ENCODE data around the gene DNAJC15. TPM values are rescaled to one million over a fixed set of nuclear protein-coding genes. Genes with fewer than 3 reads are reported as not detected.
A peak's percentile ranks its signal among the peaks of the same experiment; 100 is the strongest.

The DNAJC15 gene
- total RNA-seq, 1 experiment from 2014 or later = 10.8 TPM

GRCh38 chr13:43115141-43115540, 91.8 kb downstream of the DNAJC15 start:
- no peak for TF ChIP-seq EZH2 (IDR thresholded peaks at IDR 0.05)
- CTCF ChIA-PET = interaction anchor here (1.8 kb wide), 1 partner anchor 689 kb away, joined by 5 read pairs; no protein-coding TSS in a partner anchor
- no peak overlapping the region for H2AFZ ChIP-seq (ENCODE audit: low read depth, low read length, poor library complexity, severe bottlenecking)
- H3K79me2 ChIP-seq (ENCODE audit: insufficient read depth, low read length) = no peaks in the 10 kb centered on the region
- H3K9ac ChIP-seq (ENCODE audit: low read length) = no peak overlapping the region
- no peak for DNase-seq (ENCODE audit: low read depth, low spot score)
- no peak overlapping the region for H3K4me3 ChIP-seq (replicated peaks in 1 of 2; ENCODE audit: low read depth in 1 of 2, low read length in 2 of 2)
- H3K27me3 ChIP-seq (ENCODE audit: insufficient read depth, low read length) = no peaks in the 10 kb centered on the region
- H3K4me1 ChIP-seq (ENCODE audit: control insufficient read depth in 1 of 2, insufficient read depth in 2 of 2, low read length in 2 of 2) = no peaks in the 10 kb centered on the region
- ATAC-seq = no peak
- no peak overlapping the region for H3K27ac ChIP-seq (ENCODE audit: low read depth, low read length)
- H4K20me1 ChIP-seq (ENCODE audit: insufficient read depth) = no peaks in the 10 kb centered on the region
- no TSS peak for BruUV-seq (replicated peaks)
- POLR2A ChIA-PET = no interaction called here
- RAD21 ChIA-PET (ENCODE audit: low non-redundant PET in 1 of 2, low total read pairs in 2 of 2, uncharacterized antibody in 2 of 2, unreplicated experiment in 2 of 2) = no interaction called here
- intact Hi-C loops (cut with micrococcal nuclease) = no loop called here
- no peaks in the 10 kb centered on the region for H3K36me3 ChIP-seq (ENCODE audit: control insufficient read depth in 1 of 2, insufficient read depth in 2 of 2, low read length in 2 of 2)
- H3K9me2 ChIP-seq (ENCODE audit: insufficient read depth) = no peaks in the 10 kb centered on the region
- no peak overlapping the region for H3K4me2 ChIP-seq (ENCODE audit: low read length)
- H3K9me3 ChIP-seq (ENCODE audit: control insufficient read depth in 1 of 2, insufficient read depth in 1 of 2, low read depth in 1 of 2, low read length in 2 of 2) = no peaks in the 10 kb centered on the region

- ChIA-PET RAD21 (ENCODE audit: low non-redundant PET in 1 of 2, low total read pairs in 2 of 2, uncharacterized antibody in 2 of 2, unreplicated experiment in 2 of 2) (no interaction called here), CTCF (interaction anchor here (1.1 to 1.8 kb wide), 2 partner anchors 22 to 688 kb away, joined by 3 to 5 read pairs; no protein-coding TSS in a partner anchor), POLR2A (no interaction called here)
- no TSS peak for BruUV-seq (replicated peaks)
- no peak overlapping the region for H3K4me2 ChIP-seq (ENCODE audit: low read length)
- ATAC-seq (peak; percentile 63; the same call in 1 of the 2 replicates), DNase-seq (ENCODE audit: low read depth, low spot score) (no peak)
- no peaks in the 10 kb centered on the region for H4K20me1 ChIP-seq (ENCODE audit: insufficient read depth)
- H2AFZ ChIP-seq (ENCODE audit: low read depth, low read length, poor library complexity, severe bottlenecking) = no peak overlapping the region
- no peaks in the 10 kb centered on the region for H3K4me1 ChIP-seq (ENCODE audit: control insufficient read depth in 1 of 2, insufficient read depth in 2 of 2, low read length in 2 of 2)
- no peak for TF ChIP-seq SP1 (IDR thresholded peaks at IDR 0.05; ENCODE audit: low read depth)
- TF ChIP-seq JUND (IDR thresholded peaks at IDR 0.05) = no peak
- peak in 2 of 3 experiments; percentile 35 to 39; a peak in 4 of 6 replicates for TF ChIP-seq CTCF (IDR thresholded peaks at IDR 0.05 in 2 of 3, conservative IDR thresholded peaks at IDR 0.05 in 1 of 3; ENCODE audit: borderline replicate concordance in 1 of 3, insufficient read depth in 1 of 3, low read depth in 2 of 3, low read length in 2 of 3)
- TF ChIP-seq EZH2 (IDR thresholded peaks at IDR 0.05) = no peak
- TF ChIP-seq CEBPB (IDR thresholded peaks at IDR 0.05; ENCODE audit: low read depth) = no peak
- intact Hi-C loops (cut with micrococcal nuclease) = no loop called here
- no peaks in the 10 kb centered on the region for H3K27me3 ChIP-seq (ENCODE audit: insufficient read depth, low read length)
- no peak overlapping the region for H3K27ac ChIP-seq (ENCODE audit: low read depth, low read length)
- H3K36me3 ChIP-seq (ENCODE audit: control insufficient read depth in 1 of 2, insufficient read depth in 2 of 2, low read length in 2 of 2) = no peaks in the 10 kb centered on the region
- no peak overlapping the region for H3K9ac ChIP-seq (ENCODE audit: low read length)
- no peaks in the 10 kb centered on the region for H3K79me2 ChIP-seq (ENCODE audit: insufficient read depth, low read length)
- no peaks in the 10 kb centered on the region for H3K9me3 ChIP-seq (ENCODE audit: control insufficient read depth in 1 of 2, insufficient read depth in 1 of 2, low read depth in 1 of 2, low read length in 2 of 2)
- H3K9me2 ChIP-seq (ENCODE audit: insufficient read depth) = no peaks in the 10 kb centered on the region
- no peak overlapping the region for H3K4me3 ChIP-seq (replicated peaks in 1 of 2; ENCODE audit: low read depth in 1 of 2, low read length in 2 of 2)
Observed at GRCh38 chr13:43116242-43116641, 92.9 kb downstream of the DNAJC15 start.

All from HCT116 (cell line).